Measurements from ENCODE around the gene WDR35. TPM values are rescaled to one million over a fixed set of nuclear protein-coding genes. Genes with fewer than 3 reads are reported as not detected.
A peak's percentile ranks its signal among the peaks of the same experiment; 100 is the strongest.

Gene WDR35
- total and polyA plus RNA-seq, 2 donors (not counting 3 experiments of a cell fraction or from before 2014, with no cell fraction given) = 3.6 to 8.0 TPM

DNA sequence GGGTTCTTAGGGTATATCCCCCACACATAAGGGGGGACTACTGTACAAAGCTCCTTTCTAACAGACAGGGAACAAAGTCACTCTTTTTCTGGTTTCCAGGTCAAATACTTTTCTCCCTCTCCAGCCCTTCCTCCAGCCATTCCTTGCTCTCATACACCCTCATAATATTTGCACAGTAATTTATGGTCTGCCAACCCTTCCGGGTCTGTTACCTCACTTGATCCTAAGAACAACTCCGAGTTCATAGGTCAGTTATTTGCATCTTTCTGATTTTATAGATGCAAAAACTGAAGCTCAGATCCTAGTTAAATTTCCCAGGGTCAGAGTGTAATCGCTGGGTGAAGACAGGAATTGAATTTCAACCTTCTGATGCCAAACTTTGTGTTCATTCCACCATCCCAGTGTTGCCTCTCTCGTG is 37.4 kb upstream of the WDR35 start:
- no peaks in the 10 kb centered on the region for H3K27me3 ChIP-seq (ENCODE audit: control insufficient read depth in 2 of 2, insufficient read depth in 2 of 2, low read length in 2 of 2)
- H3K4me2 ChIP-seq (ENCODE audit: insufficient read depth, low read length) = peak overlapping the region; percentile 85
- no peak overlapping the region for H2AFZ ChIP-seq (ENCODE audit: low read depth, low read length)
- dilution Hi-C loops (cut with MboI; ENCODE audit: extremely low pct_ligation_motif_present, low sequenced_read_pairs) (no loop called here), intact Hi-C loops (cut with micrococcal nuclease) (loop anchor here (1.0 kb wide), 2 partner anchors 10 to 24 kb away; partner anchors contain the start of gene LAPTM4A)
- peak; percentile 54 for DNase-seq (ENCODE audit: low read depth, low spot score)
- CTCF ChIA-PET = interaction anchor here (1.0 to 3.3 kb wide), 11 partner anchors 9 to 67 kb away, joined by 3 to 31 read pairs (median 6); partner anchors contain the start of genes LAPTM4A and MATN3
- H4K20me1 ChIP-seq (replicated peaks; ENCODE audit: control insufficient read depth, extremely low read depth, insufficient read depth, low read length) = no peaks in the 10 kb centered on the region
- TF ChIP-seq, protein P1, sequence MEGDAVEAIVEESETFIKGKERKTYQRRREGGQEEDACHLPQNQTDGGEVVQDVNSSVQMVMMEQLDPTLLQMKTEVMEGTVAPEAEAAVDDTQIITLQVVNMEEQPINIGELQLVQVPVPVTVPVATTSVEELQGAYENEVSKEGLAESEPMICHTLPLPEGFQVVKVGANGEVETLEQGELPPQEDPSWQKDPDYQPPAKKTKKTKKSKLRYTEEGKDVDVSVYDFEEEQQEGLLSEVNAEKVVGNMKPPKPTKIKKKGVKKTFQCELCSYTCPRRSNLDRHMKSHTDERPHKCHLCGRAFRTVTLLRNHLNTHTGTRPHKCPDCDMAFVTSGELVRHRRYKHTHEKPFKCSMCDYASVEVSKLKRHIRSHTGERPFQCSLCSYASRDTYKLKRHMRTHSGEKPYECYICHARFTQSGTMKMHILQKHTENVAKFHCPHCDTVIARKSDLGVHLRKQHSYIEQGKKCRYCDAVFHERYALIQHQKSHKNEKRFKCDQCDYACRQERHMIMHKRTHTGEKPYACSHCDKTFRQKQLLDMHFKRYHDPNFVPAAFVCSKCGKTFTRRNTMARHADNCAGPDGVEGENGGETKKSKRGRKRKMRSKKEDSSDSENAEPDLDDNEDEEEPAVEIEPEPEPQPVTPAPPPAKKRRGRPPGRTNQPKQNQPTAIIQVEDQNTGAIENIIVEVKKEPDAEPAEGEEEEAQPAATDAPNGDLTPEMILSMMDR (IDR thresholded peaks at IDR 0.05; ENCODE audit: extremely low read depth in 1 of 2, insufficient read depth in 1 of 2, low read depth in 1 of 2, low read length in 2 of 2) = no peak
- TF ChIP-seq MYC (IDR thresholded peaks at IDR 0.05; ENCODE audit: low read depth, low read length) = no peak
- no peak for TF ChIP-seq EZH2 (IDR thresholded peaks at IDR 0.05; ENCODE audit: borderline replicate concordance, low read depth, low read length, severe bottlenecking)
- TF ChIP-seq FOS (IDR thresholded peaks at IDR 0.05; ENCODE audit: borderline replicate concordance, insufficient read depth, low read length) = no peak
- POLR2A ChIA-PET = no interaction called here
- H3K36me3 ChIP-seq (ENCODE audit: control insufficient read depth in 2 of 2, extremely low read depth in 1 of 2, insufficient read depth in 2 of 2, low read length in 2 of 2) = peaks cover 3 to 5% of the 10 kb centered on the region in 2 experiments
- peaks cover 21% of the 10 kb centered on the region for H3K4me1 ChIP-seq (ENCODE audit: control insufficient read depth, extremely low read depth, insufficient read depth, low read length)
- no peak for FAIRE-seq
- no peaks in the 10 kb centered on the region for H3K9me1 ChIP-seq (replicated peaks; ENCODE audit: control insufficient read depth, extremely low read depth, insufficient read depth, low read length)
- peak overlapping the region in 1 of 3 experiments; percentile 3 for H3K4me3 ChIP-seq (replicated peaks in 1 of 3; ENCODE audit: insufficient read depth in 1 of 3, low read depth in 1 of 3, low read length in 3 of 3)
- peak overlapping the region; percentile 52 for H3K9ac ChIP-seq (replicated peaks; ENCODE audit: extremely low read depth, insufficient read depth, low read length)
- peak overlapping the region; percentile 74 for H3K27ac ChIP-seq (ENCODE audit: insufficient read depth, low read depth, low read length)
- H3K79me2 ChIP-seq (ENCODE audit: control insufficient read depth, insufficient read depth, low read length) = no peaks in the 10 kb centered on the region
- no peaks in the 10 kb centered on the region for H3K9me3 ChIP-seq (replicated peaks; ENCODE audit: control insufficient read depth, insufficient read depth, low read length)
- BruUV-seq (replicated peaks) = no TSS peak
